Upper lobe of right lung (tissue), 1 donor: ENCODE results near the gene ANKLE1. TPM values are rescaled to one million over a fixed set of nuclear protein-coding genes. Genes with fewer than 3 reads are reported as not detected.

Experiments used
- ATAC-seq: fragments of 200-7000 bp; cut with Tn5 transposase; one replicate; pipeline ENCODE4 v1.9.1; 2020; ENCODE audit warnings: mild to moderate bottlenecking, moderate library complexity
- DNase-seq: peaks from one replicate; pipeline ENCODE4 v3.0.0-alpha.2; 2020
- H3K27ac ChIP-seq: fragments of 200-600 bp; one replicate; pipeline ENCODE4 v1.8.0; 2022
- H3K27me3 ChIP-seq: fragments of 200-600 bp; one replicate; pipeline ENCODE4 v1.8.0; 2022; ENCODE audit warnings: mild to moderate bottlenecking
- H3K36me3 ChIP-seq: fragments of 200-600 bp; one replicate; pipeline ENCODE4 v1.8.0; 2022
- H3K4me1 ChIP-seq: fragments of 200-600 bp; one replicate; pipeline ENCODE4 v1.8.0; 2022
- H3K4me3 ChIP-seq: fragments of 200-600 bp; one replicate; pipeline ENCODE4 v1.8.0; 2022; ENCODE audit warnings: mild to moderate bottlenecking
- H3K9me3 ChIP-seq: fragments of 200-600 bp; one replicate; pipeline ENCODE4 v1.8.0; 2022
- intact Hi-C: fragments of 100-400 bp; cut with DNase I; formaldehyde crosslinking; loops from one replicate; pipeline ENCODE4 v1.11.0; 2022
- total RNA-seq: library from RNA; stranded (reverse); fragmentation: NEBNext Ultra II Directional; extraction: Animal tissue kit (Norgen Biotek cat#: 25700); gene quantifications from one replicate; pipeline ENCODE4 v1.2.1, GENCODE V29; 2021
- TF ChIP-seq, protein P1 (sequence below): fragments of 200-600 bp; IDR thresholded peaks from one replicate; pipeline ENCODE4 v1.8.0; 2022; ENCODE audit warnings: antibody characterized with exemption
- donor health status: DM: no; HTN: yes; CAD: no; lungs with severe emphysema.

The ANKLE1 gene
- total RNA-seq, 1 donor from 2014 or later = 0.64 TPM

DNA sequence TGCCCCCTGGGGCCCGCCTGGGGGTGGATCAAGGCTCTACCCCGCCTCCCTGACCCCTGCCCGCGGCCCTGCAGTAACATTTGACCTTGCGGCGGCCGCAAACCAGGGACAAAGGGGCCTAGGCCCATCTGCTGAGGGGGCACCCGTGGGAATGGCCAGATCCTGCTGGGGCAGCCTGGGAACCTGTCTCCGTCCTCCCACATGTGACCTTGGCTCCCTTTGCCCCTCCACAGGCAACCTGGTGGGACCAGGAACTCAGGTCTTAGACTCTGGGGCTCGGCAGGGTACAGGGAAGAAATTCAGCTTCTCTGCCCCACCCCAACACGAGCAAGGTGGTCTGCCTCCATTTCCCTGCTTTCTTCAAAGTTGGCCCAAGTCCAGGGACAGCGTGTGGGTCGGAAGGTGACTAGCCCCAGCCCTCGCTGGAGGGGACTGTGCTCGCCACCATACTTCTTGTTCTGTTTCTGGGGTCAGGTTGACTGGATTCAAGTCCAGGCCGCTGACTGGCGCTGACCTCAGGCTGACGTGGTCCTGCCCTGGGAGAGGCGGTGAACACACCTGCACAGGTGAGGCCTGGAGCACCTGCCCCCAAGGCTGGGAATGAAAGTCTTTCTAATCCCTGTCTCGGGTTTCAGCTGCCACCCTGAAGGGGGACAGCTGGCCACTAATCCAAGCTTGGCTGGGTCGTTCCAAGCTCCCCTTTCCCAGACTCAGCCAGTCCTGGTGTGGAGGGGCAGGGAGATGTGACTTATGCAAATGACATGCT is 33.5 kb upstream of the ANKLE1 start:
- ATAC-seq (no peak), DNase-seq (no peak)
- TF ChIP-seq, protein P1, sequence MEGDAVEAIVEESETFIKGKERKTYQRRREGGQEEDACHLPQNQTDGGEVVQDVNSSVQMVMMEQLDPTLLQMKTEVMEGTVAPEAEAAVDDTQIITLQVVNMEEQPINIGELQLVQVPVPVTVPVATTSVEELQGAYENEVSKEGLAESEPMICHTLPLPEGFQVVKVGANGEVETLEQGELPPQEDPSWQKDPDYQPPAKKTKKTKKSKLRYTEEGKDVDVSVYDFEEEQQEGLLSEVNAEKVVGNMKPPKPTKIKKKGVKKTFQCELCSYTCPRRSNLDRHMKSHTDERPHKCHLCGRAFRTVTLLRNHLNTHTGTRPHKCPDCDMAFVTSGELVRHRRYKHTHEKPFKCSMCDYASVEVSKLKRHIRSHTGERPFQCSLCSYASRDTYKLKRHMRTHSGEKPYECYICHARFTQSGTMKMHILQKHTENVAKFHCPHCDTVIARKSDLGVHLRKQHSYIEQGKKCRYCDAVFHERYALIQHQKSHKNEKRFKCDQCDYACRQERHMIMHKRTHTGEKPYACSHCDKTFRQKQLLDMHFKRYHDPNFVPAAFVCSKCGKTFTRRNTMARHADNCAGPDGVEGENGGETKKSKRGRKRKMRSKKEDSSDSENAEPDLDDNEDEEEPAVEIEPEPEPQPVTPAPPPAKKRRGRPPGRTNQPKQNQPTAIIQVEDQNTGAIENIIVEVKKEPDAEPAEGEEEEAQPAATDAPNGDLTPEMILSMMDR = no peak
- Histone ChIP-seq H3K4me3 (no peak overlapping the region), H3K27ac (peak overlapping the region; percentile 24), H3K4me1 (peaks cover 11% of the 10 kb centered on the region), H3K27me3 (no peaks in the 10 kb centered on the region), H3K9me3 (no peaks in the 10 kb centered on the region), H3K36me3 (no peaks in the 10 kb centered on the region)
- intact Hi-C loops = no loop called here

DNA sequence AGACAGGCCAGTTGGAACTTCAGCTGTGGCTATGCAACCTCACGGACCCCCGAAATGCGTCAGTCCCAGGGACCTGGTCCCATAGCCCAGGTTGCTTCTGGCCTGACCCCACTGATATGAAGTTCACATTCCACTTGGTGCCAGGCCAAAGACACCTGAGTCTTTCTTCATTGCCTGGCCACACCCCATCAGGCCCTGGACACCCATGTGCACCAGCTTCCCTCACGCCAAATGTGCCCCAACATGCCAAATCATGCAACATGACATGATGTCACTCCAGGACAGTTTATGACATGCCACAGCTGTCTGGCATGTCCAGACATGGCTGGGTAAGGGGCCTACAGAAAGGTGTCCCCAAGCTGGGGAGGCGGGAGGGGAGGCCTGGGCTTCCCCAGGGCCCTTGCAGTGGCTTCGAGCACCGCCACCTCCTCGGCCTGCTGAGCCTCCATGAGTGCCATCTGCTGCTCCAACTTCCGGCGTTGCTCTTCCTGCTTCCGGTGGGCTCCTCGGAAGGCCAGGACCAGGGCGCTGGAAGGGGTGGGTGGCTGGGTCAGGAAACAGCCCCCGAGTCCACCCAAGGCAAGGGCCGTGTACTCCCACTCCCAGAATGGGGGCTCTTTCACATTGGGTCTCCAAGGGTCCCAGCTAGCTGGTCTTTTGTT is 31.7 kb upstream of the ANKLE1 start:
- no peaks in the 10 kb centered on the region for H3K27me3 ChIP-seq
- TF ChIP-seq, protein P1 = no peak
- DNase-seq = no peak
- intact Hi-C loops = no loop called here
- no peaks in the 10 kb centered on the region for H3K9me3 ChIP-seq
- no peak for ATAC-seq
- no peak overlapping the region for H3K4me3 ChIP-seq
- no peak overlapping the region for H3K27ac ChIP-seq
- no peaks in the 10 kb centered on the region for H3K36me3 ChIP-seq
- H3K4me1 ChIP-seq = peaks cover 11% of the 10 kb centered on the region

DNA sequence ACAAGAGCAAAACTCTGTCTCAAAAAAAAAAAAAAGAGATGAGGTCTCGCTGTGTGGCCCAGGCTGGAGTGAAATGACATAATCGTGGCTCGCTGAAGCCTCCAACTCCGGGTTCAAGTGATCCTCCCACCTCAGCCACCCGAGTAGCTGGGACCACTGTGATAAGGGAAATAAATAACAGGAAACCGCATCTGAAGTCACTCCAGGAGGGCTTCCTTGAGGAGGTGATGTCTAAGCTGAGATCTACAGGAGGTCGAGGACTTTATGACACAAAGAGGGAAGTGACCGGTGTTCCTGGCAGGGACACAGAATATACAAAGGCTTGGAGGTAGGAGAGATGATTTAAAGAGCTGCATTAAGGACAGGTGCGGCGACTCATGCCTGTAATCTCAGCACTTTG is 27.1 kb upstream of the ANKLE1 start:
- ATAC-seq = no peak
- no peak overlapping the region for H3K27ac ChIP-seq
- H3K27me3 ChIP-seq = no peaks in the 10 kb centered on the region
- H3K36me3 ChIP-seq = no peaks in the 10 kb centered on the region
- no peak overlapping the region for H3K4me3 ChIP-seq
- no peaks in the 10 kb centered on the region for H3K4me1 ChIP-seq
- no peaks in the 10 kb centered on the region for H3K9me3 ChIP-seq
- DNase-seq = no peak
- TF ChIP-seq, protein P1 = no peak
- intact Hi-C loops = no loop called here

DNA sequence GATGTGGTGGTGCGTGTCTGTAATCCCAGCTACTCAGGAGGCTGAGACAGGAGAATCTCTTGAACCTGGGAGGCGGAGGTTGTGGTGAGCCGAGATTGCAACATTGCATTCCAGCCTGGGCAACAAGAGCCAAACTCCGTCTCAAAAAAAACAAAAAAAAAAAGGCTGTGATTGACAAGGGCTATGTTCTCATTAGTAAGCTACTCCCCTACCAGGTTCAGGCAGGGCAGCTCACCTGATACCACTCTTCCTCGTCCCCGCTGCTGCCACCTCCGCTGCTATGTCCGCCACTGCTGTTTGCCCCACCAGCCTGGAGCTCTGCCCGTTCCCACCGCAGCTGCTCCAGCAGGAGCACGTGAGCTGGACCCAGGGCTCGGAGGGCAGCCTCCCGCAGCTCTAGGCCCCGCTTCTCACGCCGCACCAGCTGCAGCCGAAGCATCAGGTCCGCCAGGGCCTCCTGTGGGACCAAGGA is 26.5 kb upstream of the ANKLE1 start:
- intact Hi-C loops = no loop called here
- ATAC-seq = peak; percentile 90
- H3K27ac ChIP-seq = peak overlapping the region; percentile 11

DNA sequence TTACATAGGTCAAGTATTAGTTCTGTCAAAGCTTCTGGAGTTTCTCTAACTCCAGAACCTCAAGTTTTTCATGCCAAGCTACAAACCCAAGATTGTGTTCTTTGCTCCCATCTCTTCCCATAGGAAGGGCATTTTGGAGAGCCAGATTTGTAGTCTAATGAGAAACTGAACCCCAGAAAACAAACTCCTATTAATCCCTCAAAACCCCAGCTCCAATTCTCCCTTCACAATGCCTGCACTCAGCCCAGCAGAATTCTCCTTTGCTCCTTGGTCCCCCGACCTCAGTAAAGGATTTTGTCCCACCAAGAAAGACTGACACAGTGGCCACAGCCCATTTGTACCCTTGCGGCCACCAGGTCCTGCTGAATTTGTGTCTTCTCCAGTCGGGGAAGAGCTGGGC is 25.6 kb upstream of the ANKLE1 start:
- no peaks in the 10 kb centered on the region for H3K36me3 ChIP-seq
- no peaks in the 10 kb centered on the region for H3K9me3 ChIP-seq
- no peaks in the 10 kb centered on the region for H3K4me1 ChIP-seq
- TF ChIP-seq, protein P1 = no peak
- no peak for DNase-seq
- H3K27ac ChIP-seq = no peak overlapping the region
- intact Hi-C loops = no loop called here
- ATAC-seq = no peak
- H3K27me3 ChIP-seq = no peaks in the 10 kb centered on the region
- H3K4me3 ChIP-seq = no peak overlapping the region

More for the DNA sequence above, 26.5 kb upstream of the ANKLE1 start:
- Histone ChIP-seq H3K9me3 (no peaks in the 10 kb centered on the region), H3K4me3 (no peak overlapping the region), H3K36me3 (no peaks in the 10 kb centered on the region), H3K27me3 (no peaks in the 10 kb centered on the region), H3K4me1 (no peaks in the 10 kb centered on the region)
- peak; percentile 77 for DNase-seq
- TF ChIP-seq, protein P1 = no peak
